GM18909 (cell line): ENCODE measurements around the gene POLR2A.
"Not testable (repeated sequence)": the region's sequence is repeated elsewhere in the genome, so short reads cannot be mapped to it uniquely, and the experiment has no call there.

ENCODE experiments used
- ATAC-seq: cut with Tn5 transposase; IDR thresholded peaks from one replicate; pipeline ENCODE4 v1.9.1; 2021; ENCODE audit warnings: mild to moderate bottlenecking; ENCODE audit not compliant: unreplicated experiment, poor library complexity

The POLR2A gene

DNA sequence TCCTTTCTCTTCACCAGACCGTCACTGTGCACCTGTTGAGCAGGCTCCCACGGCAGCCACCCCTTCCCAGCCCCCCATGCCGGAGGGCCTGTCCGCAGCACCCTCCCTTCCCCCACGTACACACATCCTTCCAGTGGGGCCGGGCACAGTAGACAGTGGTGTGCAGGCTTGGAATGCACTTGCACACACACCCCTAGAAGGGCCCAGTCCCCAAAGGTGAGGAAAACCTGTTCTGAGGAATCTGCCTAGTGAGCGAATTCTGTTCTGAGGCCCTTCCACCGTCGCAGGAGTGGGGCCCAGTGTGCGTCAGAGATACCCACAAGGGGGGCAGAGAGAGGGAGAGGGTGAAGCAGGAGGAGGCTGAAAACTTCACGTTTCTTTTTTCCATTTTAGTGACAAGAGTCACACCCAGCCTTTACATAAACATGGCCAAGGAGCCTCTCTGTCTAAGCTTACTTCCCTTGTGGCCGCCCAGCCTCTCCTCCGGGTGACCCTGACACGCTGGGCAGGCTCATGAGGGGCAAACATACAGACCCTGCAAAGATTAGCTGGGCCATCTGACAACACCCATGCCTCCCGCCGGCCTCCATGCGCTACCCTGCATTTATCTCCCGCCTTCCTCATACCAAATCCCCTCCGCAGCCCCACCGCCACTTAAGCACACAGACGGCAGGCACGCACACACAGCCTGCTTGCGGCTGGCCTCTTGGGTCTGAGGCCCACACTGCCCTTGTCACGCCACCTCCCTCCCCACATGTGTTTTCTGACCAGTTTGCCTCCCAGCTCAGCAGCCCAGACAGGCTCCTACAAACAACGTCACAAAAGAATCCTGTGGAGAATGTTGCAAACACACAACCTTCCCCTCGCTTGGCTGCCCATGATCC, 6.5 kb upstream of the POLR2A start:
- ATAC-seq: no peak

GRCh38 chr17:7478276-7479212, 5.6 kb upstream of the POLR2A start:
- no peak for ATAC-seq

DNA sequence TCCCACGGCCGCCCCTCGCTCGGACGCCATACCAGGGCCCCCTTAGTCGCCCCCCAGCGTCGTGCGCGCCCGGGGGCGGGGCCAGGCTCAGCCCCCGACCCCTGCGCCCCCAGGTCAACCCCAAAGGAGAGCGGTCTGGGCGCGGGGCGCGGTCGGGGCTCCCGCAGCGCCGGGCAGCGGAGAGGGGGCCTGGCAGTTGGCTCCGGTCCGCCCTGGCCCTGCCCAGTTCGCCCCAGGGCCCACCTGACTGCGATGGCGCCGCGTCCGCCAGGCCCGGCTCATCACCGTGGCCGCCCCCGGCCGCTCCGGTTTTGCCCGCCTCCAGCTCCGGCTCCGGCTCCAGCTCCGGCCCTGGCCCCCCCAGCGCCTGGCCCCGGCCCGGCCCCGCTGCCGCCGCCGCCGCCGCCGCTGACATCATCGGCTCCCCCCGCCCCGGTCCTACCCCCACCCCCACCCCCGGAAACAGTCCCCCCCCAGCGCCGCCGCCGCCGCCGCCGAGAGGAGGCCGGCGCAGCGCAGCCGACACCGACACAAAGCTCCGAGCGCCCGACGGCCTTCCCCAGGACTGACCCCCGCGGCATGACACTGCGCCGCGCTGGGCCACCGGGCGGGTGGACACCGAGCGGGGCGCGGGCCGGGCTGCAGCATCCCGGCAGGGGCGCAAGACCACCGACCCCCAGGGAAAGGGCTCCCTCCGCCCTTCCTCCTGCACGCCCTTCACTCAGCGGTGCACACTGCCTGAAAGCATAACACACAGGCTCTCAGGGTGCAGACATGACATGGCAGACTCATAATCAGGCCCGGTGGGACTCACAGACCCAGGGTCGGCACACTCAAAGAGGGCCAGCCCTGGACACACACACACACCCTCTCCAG, 4.7 kb upstream of the POLR2A start, which contains the start of gene ZBTB4:
Gene ZBTB4 (minus strand): TSS at position 419 of the 876 bp plus-strand sequence. CDS start 12,830 bp downstream, outside the sequence.
- ATAC-seq: no peak

DNA sequence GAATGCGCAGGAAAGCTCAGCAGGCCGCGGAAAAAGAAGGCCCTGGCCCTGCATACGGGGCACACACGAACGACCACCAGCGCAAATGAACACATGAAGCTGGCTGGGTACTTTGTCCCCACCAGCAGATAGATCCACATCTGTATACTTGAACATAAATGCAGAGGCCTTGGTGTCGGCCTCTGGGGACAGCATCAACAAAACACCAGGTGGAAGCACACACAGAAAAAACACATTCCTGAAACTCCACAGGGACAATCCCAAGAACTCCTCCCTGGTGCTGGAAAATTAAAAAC, 4.1 kb upstream of the POLR2A start:
- ATAC-seq: no peak

DNA sequence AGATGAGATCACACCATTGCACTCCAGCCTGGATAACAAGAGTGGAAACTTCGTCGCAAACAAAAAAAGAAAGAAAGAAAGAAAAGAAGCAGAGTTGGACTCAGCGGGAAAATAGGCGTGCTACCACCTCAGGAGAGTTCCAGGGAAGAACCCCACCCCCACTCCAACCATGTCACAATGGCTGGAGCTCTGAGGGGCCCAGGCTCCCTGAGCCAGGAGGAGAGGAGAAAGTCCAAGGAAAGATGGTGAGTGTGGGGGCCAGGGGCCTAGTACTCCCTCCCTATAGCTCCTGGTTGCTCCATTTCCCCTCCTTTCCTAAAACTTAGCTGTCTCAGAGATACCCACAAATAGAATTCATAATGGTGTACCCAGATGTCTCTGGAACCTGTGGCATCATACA, 2.9 kb upstream of the POLR2A start, which contains the start of gene SLC35G6:
Gene SLC35G6 (plus strand): TSS at position 172 of the 400 bp plus-strand sequence. CDS start 71 bp downstream, at position 243.
- not testable (repeated sequence) for ATAC-seq

DNA sequence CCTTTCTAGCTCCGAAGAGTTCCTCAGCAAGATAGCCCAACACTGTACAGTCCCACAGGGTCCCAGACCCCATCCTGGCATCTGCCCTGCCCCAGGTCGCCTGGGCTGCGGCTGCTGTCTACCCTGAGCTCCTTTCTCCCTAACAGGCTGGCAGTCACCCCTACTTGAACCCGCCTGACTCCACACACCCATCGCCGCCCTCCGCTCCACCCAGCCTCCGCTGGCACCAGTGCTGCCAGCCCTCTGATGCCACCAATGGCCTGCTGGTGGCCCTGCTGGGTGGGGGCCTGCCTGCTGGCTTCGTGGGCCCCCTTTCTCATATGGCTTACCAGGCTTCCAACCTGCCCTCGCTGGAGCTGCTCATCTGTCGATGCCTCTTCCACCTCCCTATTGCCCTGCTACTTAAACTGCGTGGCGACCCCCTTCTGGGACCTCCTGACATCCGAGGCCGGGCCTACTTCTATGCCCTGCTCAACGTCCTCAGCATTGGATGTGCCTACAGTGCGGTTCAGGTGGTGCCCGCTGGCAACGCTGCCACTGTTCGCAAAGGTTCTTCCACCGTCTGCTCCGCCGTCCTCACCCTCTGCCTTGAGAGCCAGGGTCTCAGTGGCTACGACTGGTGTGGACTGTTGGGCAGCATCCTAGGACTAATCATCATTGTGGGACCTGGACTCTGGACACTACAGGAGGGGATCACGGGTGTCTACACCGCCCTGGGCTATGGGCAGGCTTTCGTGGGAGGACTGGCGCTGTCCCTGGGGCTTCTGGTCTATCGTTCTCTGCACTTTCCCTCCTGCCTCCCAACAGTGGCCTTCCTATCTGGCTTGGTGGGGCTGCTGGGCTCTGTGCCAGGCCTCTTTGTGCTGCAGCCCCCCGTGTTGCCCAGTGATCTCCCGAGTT, 2.1 kb upstream of the POLR2A start:
- ATAC-seq: not testable (repeated sequence)

GRCh38 chr17:7482742-7483088, 1.5 kb upstream of the POLR2A start:
- not testable (repeated sequence) for ATAC-seq

DNA sequence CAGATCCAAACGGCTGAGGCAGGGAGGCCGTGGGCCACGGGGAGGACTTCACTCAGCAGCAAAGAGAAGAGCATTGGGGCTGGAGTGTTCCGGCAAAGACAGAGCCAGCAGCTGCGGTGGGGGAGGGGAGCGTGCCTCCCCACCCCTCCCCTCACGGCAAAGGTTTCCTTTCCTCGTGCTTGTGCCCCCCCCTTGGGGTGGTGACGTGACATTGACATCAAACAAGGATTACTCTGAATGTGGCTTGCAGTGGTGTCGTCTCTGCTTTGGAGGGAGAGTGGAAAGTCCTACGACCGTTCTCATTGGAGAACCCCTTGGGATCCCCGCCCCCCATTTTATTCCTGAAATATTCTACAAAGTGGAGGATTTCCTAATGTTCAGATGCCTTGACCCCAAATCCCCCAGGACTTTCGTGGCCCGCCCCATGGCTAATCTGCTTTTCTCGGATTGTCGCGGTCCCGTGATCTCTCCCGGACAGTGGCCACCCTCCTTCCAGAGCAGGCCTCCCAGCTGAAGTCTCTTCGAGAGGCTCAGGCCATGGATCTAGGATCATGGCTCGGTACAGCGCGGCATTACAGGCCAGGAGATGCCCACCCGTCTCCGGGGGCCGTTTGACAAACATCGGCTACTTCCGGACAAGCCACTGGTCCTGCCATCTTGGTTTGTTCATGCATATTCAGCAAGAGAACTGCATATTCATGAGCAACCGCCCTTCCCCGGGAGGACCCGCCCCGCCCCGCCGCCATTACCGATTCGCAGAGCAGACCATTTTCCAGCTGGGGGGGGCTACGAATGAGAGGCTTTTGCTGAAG, 705 bp upstream of the POLR2A start:
- ATAC-seq: peak; percentile 41

- no peak for ATAC-seq
Measured at GRCh38 chr17:7484919-7485377, 782 bp downstream of the POLR2A start.

GRCh38 chr17:7486181-7486580, 2.0 kb downstream of the POLR2A start:
- ATAC-seq: no peak

DNA sequence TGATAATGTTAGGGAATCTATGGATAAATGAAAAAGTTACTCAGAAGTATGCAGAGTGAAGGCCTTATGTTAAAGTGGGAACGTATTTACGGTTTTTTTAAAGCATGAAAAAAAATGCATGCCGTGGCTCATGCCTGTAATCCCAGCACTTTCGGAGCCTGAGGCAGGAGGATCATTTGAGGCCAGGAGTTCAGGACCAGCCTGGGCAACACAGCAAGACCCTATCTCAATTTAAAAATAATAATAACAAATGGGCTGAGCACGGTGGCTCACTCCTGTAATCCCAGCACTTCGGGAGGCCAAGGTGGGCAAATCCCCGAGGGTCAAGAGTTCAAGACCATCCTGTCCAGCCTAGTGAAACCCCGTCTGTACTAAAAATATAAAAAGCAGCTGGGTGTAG, 6.0 kb downstream of the POLR2A start:
- no peak for ATAC-seq

GRCh38 chr17:7491583-7491982, 7.4 kb downstream of the POLR2A start:
- ATAC-seq: no peak

GRCh38 chr17:7493941-7494340, 9.8 kb downstream of the POLR2A start:
- ATAC-seq: no peak

DNA sequence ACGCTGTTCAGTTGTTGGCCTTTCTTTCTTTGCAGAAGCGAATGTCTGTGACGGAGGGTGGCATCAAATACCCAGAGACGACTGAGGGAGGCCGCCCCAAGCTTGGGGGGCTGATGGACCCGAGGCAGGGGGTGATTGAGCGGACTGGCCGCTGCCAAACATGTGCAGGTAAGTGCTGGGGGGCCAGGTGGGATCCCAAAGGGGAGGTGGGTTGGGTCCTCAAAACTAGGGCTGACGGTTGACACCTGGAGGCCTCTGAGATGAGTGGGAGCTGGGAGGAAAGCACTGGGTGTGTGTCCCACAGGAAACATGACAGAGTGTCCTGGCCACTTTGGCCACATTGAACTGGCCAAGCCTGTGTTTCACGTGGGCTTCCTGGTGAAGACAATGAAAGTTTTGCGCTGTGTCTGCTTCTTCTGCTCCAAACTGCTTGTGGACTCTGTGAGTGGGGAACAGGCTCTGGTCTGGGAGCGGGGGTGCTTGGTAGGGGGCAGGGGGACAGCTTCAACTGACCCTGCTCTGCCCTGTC, 11.8 kb downstream of the POLR2A start:
- no peak for ATAC-seq

DNA sequence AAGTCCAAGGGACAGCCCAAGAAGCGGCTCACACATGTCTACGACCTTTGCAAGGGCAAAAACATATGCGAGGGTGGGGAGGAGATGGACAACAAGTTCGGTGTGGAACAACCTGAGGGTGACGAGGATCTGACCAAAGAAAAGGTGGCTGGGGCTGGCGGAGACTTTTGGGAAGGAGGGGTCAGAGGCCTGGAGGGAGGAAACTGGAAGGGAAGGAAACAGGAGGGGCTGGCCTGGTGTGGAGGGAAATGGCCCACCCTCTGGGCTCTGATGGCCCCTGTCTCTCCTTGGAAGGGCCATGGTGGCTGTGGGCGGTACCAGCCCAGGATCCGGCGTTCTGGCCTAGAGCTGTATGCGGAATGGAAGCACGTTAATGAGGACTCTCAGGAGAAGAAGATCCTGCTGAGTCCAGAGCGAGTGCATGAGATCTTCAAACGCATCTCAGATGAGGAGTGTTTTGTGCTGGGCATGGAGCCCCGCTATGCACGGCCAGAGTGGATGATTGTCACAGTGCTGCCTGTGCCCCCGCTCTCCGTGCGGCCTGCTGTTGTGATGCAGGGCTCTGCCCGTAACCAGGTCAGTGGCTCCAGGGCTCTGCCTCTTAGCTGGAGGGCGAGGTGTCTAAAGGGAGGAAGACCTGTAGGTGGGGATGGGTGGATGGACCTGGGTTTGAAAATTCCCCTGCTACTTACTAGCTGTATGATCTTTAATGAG, 12.5 kb downstream of the POLR2A start:
- no peak for ATAC-seq

DNA sequence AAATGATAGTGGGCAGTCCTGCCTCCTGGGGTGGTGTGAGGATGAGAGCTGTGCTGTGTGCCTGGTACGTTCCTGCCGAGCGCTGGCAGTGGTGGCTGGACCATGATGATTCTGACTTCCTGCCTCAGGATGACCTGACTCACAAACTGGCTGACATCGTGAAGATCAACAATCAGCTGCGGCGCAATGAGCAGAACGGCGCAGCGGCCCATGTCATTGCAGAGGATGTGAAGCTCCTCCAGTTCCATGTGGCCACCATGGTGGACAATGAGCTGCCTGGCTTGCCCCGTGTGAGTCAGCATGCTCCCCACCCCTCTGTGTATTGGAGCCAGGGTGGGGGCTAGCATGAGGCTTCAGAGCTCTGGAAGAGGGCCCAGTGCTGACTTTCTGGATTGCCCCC, 13.1 kb downstream of the POLR2A start:
- ATAC-seq: no peak

- ATAC-seq: no peak
Measured at GRCh38 chr17:7497636-7498035, 13.5 kb downstream of the POLR2A start.
